ENCODE measurements around the gene VKORC1L1.

VKORC1L1 gene

GRCh38 chr7:65979583-65980477 is 107.0 kb downstream of the VKORC1L1 start:
- Histone ChIP-seq H3K9ac (ENCODE audit: low read length) (peak overlapping the region; percentile 86; the same call in 1 of the 2 replicates), H4K20me1 (ENCODE audit: insufficient read depth, low read length) (no peaks in the 10 kb centered on the region), H3K9me3 (ENCODE audit: low read length) (no peaks in the 10 kb centered on the region), H3F3A (ENCODE audit: insufficient read depth, low read length) (no peaks in the 10 kb centered on the region), H3K4me1 (ENCODE audit: insufficient read depth, low read length, severe bottlenecking) (peaks cover 16% of the 10 kb centered on the region), H3K79me2 (ENCODE audit: insufficient read depth, low read length) (peaks cover 13% of the 10 kb centered on the region), H3K27ac (ENCODE audit: low read depth, low read length, poor library complexity, severe bottlenecking) (no peak overlapping the region), H3K9me2 (ENCODE audit: low read depth, low read length) (no peaks in the 10 kb centered on the region), H2AFZ (ENCODE audit: low read length) (no peak overlapping the region), H3K36me3 (ENCODE audit: insufficient read depth, low read length) (peaks cover 38% of the 10 kb centered on the region), H3K4me3 (ENCODE audit: low read depth, low read length, poor library complexity, severe bottlenecking) (peak overlapping the region; percentile 84), H3K4me2 (ENCODE audit: low read length) (peak overlapping the region; percentile 72; the same call in 1 of the 2 replicates), H3K27me3 (ENCODE audit: insufficient read depth, low read length) (no peaks in the 10 kb centered on the region)
- TF ChIP-seq CTCF (IDR thresholded peaks at IDR 0.05; ENCODE audit: low read length) (no peak), EZH2 (IDR thresholded peaks at IDR 0.05; ENCODE audit: borderline replicate concordance, low read length) (no peak)

GRCh38 chr7:65980478-65981250 is 107.8 kb downstream of the VKORC1L1 start:
- Histone ChIP-seq H3F3A (ENCODE audit: insufficient read depth, low read length) (no peaks in the 10 kb centered on the region), H3K79me2 (ENCODE audit: insufficient read depth, low read length) (peaks cover 13% of the 10 kb centered on the region), H3K36me3 (ENCODE audit: insufficient read depth, low read length) (peaks cover 30% of the 10 kb centered on the region), H3K4me2 (ENCODE audit: low read length) (peak overlapping the region; percentile 72), H3K4me3 (ENCODE audit: low read depth, low read length, poor library complexity, severe bottlenecking) (peak overlapping the region; percentile 84), H4K20me1 (ENCODE audit: insufficient read depth, low read length) (no peaks in the 10 kb centered on the region), H3K27ac (ENCODE audit: low read depth, low read length, poor library complexity, severe bottlenecking) (peak overlapping the region; percentile 20), H3K27me3 (ENCODE audit: insufficient read depth, low read length) (no peaks in the 10 kb centered on the region), H3K9me3 (ENCODE audit: low read length) (no peaks in the 10 kb centered on the region), H3K9me2 (ENCODE audit: low read depth, low read length) (no peaks in the 10 kb centered on the region), H3K9ac (ENCODE audit: low read length) (peak overlapping the region; percentile 86), H2AFZ (ENCODE audit: low read length) (no peak overlapping the region), H3K4me1 (ENCODE audit: insufficient read depth, low read length, severe bottlenecking) (peaks cover 16% of the 10 kb centered on the region)
- TF ChIP-seq EZH2 (IDR thresholded peaks at IDR 0.05; ENCODE audit: borderline replicate concordance, low read length) (no peak), CTCF (IDR thresholded peaks at IDR 0.05; ENCODE audit: low read length) (no peak)

- no peak for TF ChIP-seq EZH2 (IDR thresholded peaks at IDR 0.05; ENCODE audit: borderline replicate concordance, low read length)
- no peak; the same call in 1 of the 2 replicates for TF ChIP-seq CTCF (IDR thresholded peaks at IDR 0.05; ENCODE audit: low read length)
- H3K4me2 ChIP-seq (ENCODE audit: low read length) = peak within 1 kb of the TSS; percentile 72
- H3K36me3 ChIP-seq (ENCODE audit: insufficient read depth, low read length) = peaks cover 20% of the 10 kb centered on the region
- H4K20me1 ChIP-seq (ENCODE audit: insufficient read depth, low read length) = no peaks in the 10 kb centered on the region
- H3K9me2 ChIP-seq (ENCODE audit: low read depth, low read length) = no peaks in the 10 kb centered on the region
- peak within 1 kb of the TSS; percentile 84 for H3K4me3 ChIP-seq (ENCODE audit: low read depth, low read length, poor library complexity, severe bottlenecking)
- no peaks in the 10 kb centered on the region for H3K9me3 ChIP-seq (ENCODE audit: low read length)
- peak within 1 kb of the TSS; percentile 86 for H3K9ac ChIP-seq (ENCODE audit: low read length)
- H3K27me3 ChIP-seq (ENCODE audit: insufficient read depth, low read length) = no peaks in the 10 kb centered on the region
- H3K27ac ChIP-seq (ENCODE audit: low read depth, low read length, poor library complexity, severe bottlenecking) = peak within 1 kb of the TSS; percentile 20
- H3K79me2 ChIP-seq (ENCODE audit: insufficient read depth, low read length) = peaks cover 13% of the 10 kb centered on the region
- H2AFZ ChIP-seq (ENCODE audit: low read length) = peak within 1 kb of the TSS; percentile 97
- H3K4me1 ChIP-seq (ENCODE audit: insufficient read depth, low read length, severe bottlenecking) = peaks cover 16% of the 10 kb centered on the region
- H3F3A ChIP-seq (ENCODE audit: insufficient read depth, low read length) = no peaks in the 10 kb centered on the region
Measured at GRCh38 chr7:65981965-65982792, 109.3 kb downstream of the VKORC1L1 start, which contains the start of gene GUSB. GUSB (minus strand) TSS chr7:65982213; CDS start chr7:65982183, 30 bp downstream.
